B cell (primary cell): ENCODE measurements around the gene BCL2L13. TPM values are rescaled to one million over a fixed set of nuclear protein-coding genes. Genes with fewer than 3 reads are reported as not detected.

ENCODE experiments used
- ATAC-seq: fragments of 200-7000 bp; cut with Tn5 transposase; one replicate; pipeline ENCODE4 v1.10.0; 2021; ENCODE audit warnings: low read depth, mild to moderate bottlenecking, moderate number of reproducible peaks, moderate library complexity
- CTCF ChIA-PET: fragments of 350-600 bp; sonication (Branson Sonifier 250); formaldehyde crosslinking; loops from one replicate; lab custom pipeline; 2021; ENCODE audit warnings: antibody characterized with exemption, inconsistent platforms; lab: Charles Lee
- POLR2A ChIA-PET: fragments of 350-600 bp; sonication (Branson Sonifier 250); formaldehyde crosslinking; loops from one replicate; lab custom pipeline; 2021; ENCODE audit warnings: antibody characterized with exemption; lab: Charles Lee
- DNase-seq: peaks from one replicate; pipeline ENCODE4 v3.0.0; 2013
- H2AFZ ChIP-seq: 2 replicates; pipeline ENCODE4 v1.6.1; 2012; ENCODE audit warnings: mild to moderate bottlenecking, low read depth, low read length; ENCODE audit not compliant: insufficient read depth, poor library complexity, severe bottlenecking
- H3K27ac ChIP-seq, 2 donors: 1 replicate in 1 of 2; 2 replicates in 1 of 2; pipeline ENCODE4 v1.5.1; 2012 to 2013; ENCODE audit warnings: low read length in 2 of 2, mild to moderate bottlenecking in 2 of 2, moderate library complexity in 1 of 2
- H3K27me3 ChIP-seq, 4 experiments: fragments of 200-600 bp in 1 of 4; sonication (generic) in 1 of 4; replicated peaks in 1 of 4; 1 replicate in 2 of 4; 2 replicates in 2 of 4; pipeline versions ENCODE4 v1.6.1 to v1.7.0; 2013 to 2016; ENCODE audit warnings: low read length in 3 of 4, mild to moderate bottlenecking in 2 of 4, mixed read lengths in 1 of 4, moderate library complexity in 1 of 4; ENCODE audit not compliant: insufficient read depth in 4 of 4, control insufficient read depth in 3 of 4; ENCODE audit errors: control extremely low read depth in 1 of 4
- H3K36me3 ChIP-seq, 2 experiments: replicated peaks in 1 of 2; 1 replicate in 1 of 2; 2 replicates in 1 of 2; pipeline versions ENCODE4 v1.6.1 to v1.7.1; 2013; ENCODE audit warnings: low read length in 1 of 2; ENCODE audit not compliant: insufficient read depth in 2 of 2, control insufficient read depth in 1 of 2; ENCODE audit errors: control extremely low read depth in 1 of 2, extremely low read depth in 1 of 2
- H3K4me1 ChIP-seq, 2 donors: fragments of 200-600 bp in 1 of 2; sonication (generic) in 1 of 2; 1 replicate in 1 of 2; 2 replicates in 1 of 2; pipeline versions ENCODE4 v1.5.1 to v1.6.1; 2013 to 2017; ENCODE audit warnings: low read length in 2 of 2; ENCODE audit not compliant: control insufficient read depth in 2 of 2, insufficient read depth in 2 of 2
- H3K4me2 ChIP-seq: replicated peaks from 2 replicates; pipeline ENCODE3; 2012; ENCODE audit warnings: mild to moderate bottlenecking, low read depth, low read length; ENCODE audit not compliant: poor library complexity, severe bottlenecking
- H3K4me3 ChIP-seq, 5 experiments: fragments of 200-600 bp in 1 of 5; sonication (generic) in 1 of 5; 1 replicate in 3 of 5; 2 replicates in 2 of 5; pipeline versions ENCODE4 v1.5.1 to v1.7.0; 2011 to 2016; ENCODE audit warnings: low read length in 4 of 5, mild to moderate bottlenecking in 4 of 5, low read depth in 2 of 5, control low read depth in 1 of 5, moderate library complexity in 1 of 5; ENCODE audit not compliant: insufficient read depth in 1 of 5; ENCODE audit errors: control extremely low read depth in 1 of 5, extremely low read depth in 1 of 5
- H3K79me2 ChIP-seq: fragments of 200-600 bp; sonication (generic); one replicate; pipeline ENCODE4 v1.6.0; 2016; ENCODE audit warnings: low read length; ENCODE audit not compliant: control insufficient read depth, insufficient read depth
- H3K9ac ChIP-seq: fragments of 200-600 bp; sonication (generic); 2 replicates; pipeline ENCODE4 v1.6.1; 2017; ENCODE audit warnings: mild to moderate bottlenecking, low read length, moderate library complexity
- H3K9me3 ChIP-seq, 3 donors: one replicate each; pipeline versions ENCODE4 v1.6.1 to v1.7.1; 2013; ENCODE audit warnings: low read length in 2 of 3; ENCODE audit not compliant: control insufficient read depth in 2 of 3, insufficient read depth in 1 of 3; ENCODE audit errors: control extremely low read depth in 1 of 3
- H4K20me1 ChIP-seq: 2 replicates; pipeline ENCODE4 v1.6.0; 2012; ENCODE audit warnings: mild to moderate bottlenecking, low read length; ENCODE audit not compliant: insufficient read depth, control insufficient read depth, poor library complexity, severe bottlenecking
- H3K27ac Mint-ChIP-seq: one replicate; pipeline ENCODE4 v1.8.0; 2021; ENCODE audit warnings: mixed read lengths
- H3K27me3 Mint-ChIP-seq: one replicate; pipeline ENCODE4 v1.8.0; 2021; ENCODE audit warnings: mixed read lengths
- H3K4me1 Mint-ChIP-seq: one replicate; pipeline ENCODE4 v1.8.0; 2021; ENCODE audit warnings: mixed read lengths
- H3K4me3 Mint-ChIP-seq: one replicate; pipeline ENCODE4 v1.8.0; 2021; ENCODE audit warnings: mixed read lengths
- H3K9me3 Mint-ChIP-seq: one replicate; pipeline ENCODE4 v1.8.0; 2022; ENCODE audit warnings: mixed read lengths; ENCODE audit not compliant: insufficient read depth
- EZH2 ChIP-seq: IDR thresholded peaks from 2 replicates; pipeline ENCODE4 v1.6.1; 2012; ENCODE audit warnings: borderline replicate concordance, low read depth, mild to moderate bottlenecking, moderate library complexity, low read length; ENCODE audit not compliant: insufficient read depth, poor library complexity, severe bottlenecking
- WGBS: methylation state at CpG from one replicate; pipeline ENCODE4 v1.1.5; 2013; ENCODE audit warnings: missing lambda C conversion rate; ENCODE audit not compliant: insufficient coverage; 5-methylcytosine and 5-hydroxymethylcytosine counted together
- intact Hi-C: fragments of 100-400 bp; cut with micrococcal nuclease; formaldehyde crosslinking; loops from one replicate; pipeline ENCODE4 v1.10.0; 2022
- polyA plus RNA-seq: library from polyadenylated mRNA; depleted of rRNA; stranded (reverse); fragments of >200 nt; gene quantifications from 2 replicates; pipeline ENCODE4 v1.2.3, GENCODE V29; 2012
- total RNA-seq, 2 donors: library from RNA; stranded (reverse); fragments of 120-200 nt in 1 of 2; gene quantifications; 1 replicate in 1 of 2; 2 replicates in 1 of 2; pipeline versions ENCODE4 v1.2.3 to v1.2.4, GENCODE V29; 2013 to 2022
- TF ChIP-seq, protein P1 (sequence below): fragments of 200-600 bp; IDR thresholded peaks from one replicate; pipeline ENCODE4 v1.8.0; 2022; ENCODE audit warnings: antibody characterized with exemption, mild to moderate bottlenecking

The BCL2L13 gene
- total and polyA plus RNA-seq, 2 donors (not counting 1 experiment from before 2014, with no cell fraction given): 19.2 to 29.9 TPM

DNA sequence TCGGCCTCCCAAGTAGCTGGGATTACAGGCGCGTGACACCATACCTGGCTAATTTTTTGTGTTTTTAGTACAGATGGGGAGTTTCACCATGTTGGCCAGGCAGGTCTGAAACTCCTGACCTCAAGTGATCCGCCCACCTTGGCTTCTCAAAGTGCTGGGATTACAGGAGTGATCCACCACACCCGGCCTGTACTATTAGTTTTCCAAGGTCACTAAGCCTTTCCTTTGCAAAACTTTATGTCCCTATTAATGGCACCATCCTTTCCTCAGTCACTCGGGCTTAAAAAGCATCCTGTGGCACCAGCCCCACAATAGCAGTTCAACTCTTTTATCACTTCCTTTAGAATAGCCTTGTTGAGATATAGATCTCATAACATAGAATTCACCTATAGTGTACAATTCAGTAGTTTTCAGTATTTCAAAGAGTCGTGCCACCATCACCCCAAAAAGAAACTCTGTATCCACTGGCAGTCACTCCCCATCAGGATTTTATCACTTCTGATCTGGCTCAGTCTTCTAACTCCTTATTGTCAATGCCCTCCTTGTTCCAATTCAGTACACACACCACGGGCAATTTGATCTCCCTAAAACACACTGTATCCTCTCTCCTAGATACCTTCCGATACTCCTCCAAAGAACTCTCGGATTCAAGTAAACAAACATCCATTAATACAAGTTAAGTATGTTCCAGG, 921 bp upstream of the BCL2L13 start:
- H2AFZ ChIP-seq: peak overlapping the region; percentile 89
- H3K9me3 ChIP-seq: no peaks in the 10 kb centered on the region
- H3K4me1 Mint-ChIP-seq: peaks cover 25% of the 10 kb centered on the region
- H3K36me3 ChIP-seq: no peaks in the 10 kb centered on the region
- ATAC-seq (no peak), DNase-seq (no peak)
- H3K4me2 ChIP-seq: peak overlapping the region; percentile 77
- H3K4me1 ChIP-seq: peaks cover 15 to 20% of the 10 kb centered on the region in 2 donors
- intact Hi-C loops: loop anchor here (1.0 to 5.0 kb wide), 6 partner anchors 9 to 479 kb away; partner anchors contain the start of genes ADA2, ATP6V1E1, HDHD5 and PEX26
- no peaks in the 10 kb centered on the region for H3K27me3 ChIP-seq
- peak overlapping the region; percentile 67 to 100 (median 81) for H3K4me3 ChIP-seq
- TF ChIP-seq, protein P1, sequence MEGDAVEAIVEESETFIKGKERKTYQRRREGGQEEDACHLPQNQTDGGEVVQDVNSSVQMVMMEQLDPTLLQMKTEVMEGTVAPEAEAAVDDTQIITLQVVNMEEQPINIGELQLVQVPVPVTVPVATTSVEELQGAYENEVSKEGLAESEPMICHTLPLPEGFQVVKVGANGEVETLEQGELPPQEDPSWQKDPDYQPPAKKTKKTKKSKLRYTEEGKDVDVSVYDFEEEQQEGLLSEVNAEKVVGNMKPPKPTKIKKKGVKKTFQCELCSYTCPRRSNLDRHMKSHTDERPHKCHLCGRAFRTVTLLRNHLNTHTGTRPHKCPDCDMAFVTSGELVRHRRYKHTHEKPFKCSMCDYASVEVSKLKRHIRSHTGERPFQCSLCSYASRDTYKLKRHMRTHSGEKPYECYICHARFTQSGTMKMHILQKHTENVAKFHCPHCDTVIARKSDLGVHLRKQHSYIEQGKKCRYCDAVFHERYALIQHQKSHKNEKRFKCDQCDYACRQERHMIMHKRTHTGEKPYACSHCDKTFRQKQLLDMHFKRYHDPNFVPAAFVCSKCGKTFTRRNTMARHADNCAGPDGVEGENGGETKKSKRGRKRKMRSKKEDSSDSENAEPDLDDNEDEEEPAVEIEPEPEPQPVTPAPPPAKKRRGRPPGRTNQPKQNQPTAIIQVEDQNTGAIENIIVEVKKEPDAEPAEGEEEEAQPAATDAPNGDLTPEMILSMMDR: no peak
- no peak for TF ChIP-seq EZH2
- 65% methylated on average over 8 of the region's 10 CpGs for WGBS
- H3K9me3 Mint-ChIP-seq: no peaks in the 10 kb centered on the region
- POLR2A ChIA-PET: interaction anchor here (0.7 kb wide), 1 partner anchor 85 kb away, joined by 8 read pairs; no protein-coding TSS in a partner anchor
- peak overlapping the region; percentile 100 for H3K27ac ChIP-seq
- peak overlapping the region; percentile 98 for H3K9ac ChIP-seq
- H3K27me3 Mint-ChIP-seq: no peaks in the 10 kb centered on the region
- H3K79me2 ChIP-seq: peaks cover 26% of the 10 kb centered on the region
- H3K4me3 Mint-ChIP-seq: peak overlapping the region; percentile 96
- peak overlapping the region; percentile 97 for H3K27ac Mint-ChIP-seq
- no peaks in the 10 kb centered on the region for H4K20me1 ChIP-seq
- CTCF ChIA-PET: no interaction called here

DNA sequence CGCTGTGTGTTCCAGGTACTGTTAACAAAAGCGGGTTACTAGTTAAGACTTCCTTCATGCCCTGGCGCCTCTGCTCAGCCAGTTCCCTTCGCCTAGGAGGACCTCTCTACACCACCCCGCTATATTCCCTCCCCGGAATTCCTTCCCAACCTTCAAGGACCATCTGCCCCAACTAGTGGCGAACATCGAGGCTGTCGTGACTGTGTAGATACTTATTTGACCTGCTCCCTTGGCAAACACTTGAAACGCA, 450 bp upstream of the BCL2L13 start:
- no peaks in the 10 kb centered on the region for H4K20me1 ChIP-seq
- ATAC-seq (peak; percentile 10), DNase-seq (no peak)
- 0% methylated on average over 9 of the region's 10 CpGs for WGBS
- H3K27ac ChIP-seq: peak overlapping the region; percentile 100
- ChIA-PET CTCF (no interaction called here), POLR2A (interaction anchor here (0.6 kb wide), 1 partner anchor 41 kb away, joined by 3 read pairs; no protein-coding TSS in a partner anchor)
- H3K4me3 ChIP-seq: peak overlapping the region; percentile 67 to 100 (median 81)
- H3K9ac ChIP-seq: peak overlapping the region; percentile 98
- peak overlapping the region; percentile 77 for H3K4me2 ChIP-seq
- H3K27me3 Mint-ChIP-seq: no peaks in the 10 kb centered on the region
- no peaks in the 10 kb centered on the region for H3K27me3 ChIP-seq
- H3K9me3 Mint-ChIP-seq: no peaks in the 10 kb centered on the region
- intact Hi-C loops: loop anchor here (1.0 to 5.0 kb wide), 6 partner anchors 10 to 479 kb away; partner anchors contain the start of genes ADA2, ATP6V1E1, HDHD5 and PEX26
- peaks cover 15 to 20% of the 10 kb centered on the region in 2 donors for H3K4me1 ChIP-seq
- peaks cover 28% of the 10 kb centered on the region for H3K4me1 Mint-ChIP-seq
- no peaks in the 10 kb centered on the region for H3K9me3 ChIP-seq
- peak overlapping the region; percentile 89 for H2AFZ ChIP-seq
- no peaks in the 10 kb centered on the region for H3K36me3 ChIP-seq
- peak overlapping the region; percentile 97 for H3K27ac Mint-ChIP-seq
- TF ChIP-seq, protein P1: no peak
- no peak for TF ChIP-seq EZH2
- peak overlapping the region; percentile 96 for H3K4me3 Mint-ChIP-seq
- H3K79me2 ChIP-seq: peaks cover 26% of the 10 kb centered on the region
